Measurements from ENCODE around the gene DTNB.

- TF ChIP-seq CTCF (conservative IDR thresholded peaks at IDR 0.05) (no peak), EZH2 (IDR thresholded peaks at IDR 0.05; ENCODE audit: low read depth) (no peak)
Observed at GRCh38 chr2:25369876-25370275, 303.5 kb downstream of the DTNB start.

Measured in PC-9 (cell line).